H1 (cell line): ENCODE measurements around the gene RNF212. TPM values are rescaled to one million over a fixed set of nuclear protein-coding genes. Genes with fewer than 3 reads are reported as not detected.
"Not testable (repeated sequence)": the region's sequence is repeated elsewhere in the genome, so short reads cannot be mapped to it uniquely, and the experiment has no call there.

Source experiments
- CTCF ChIA-PET: fragments of 300-600 bp; sonication (Branson Sonifier 250); formaldehyde crosslinking; loops from one replicate; lab custom pipeline; 2021; ENCODE audit not compliant: partially characterized antibody; lab: Charles Lee
- POLR2A ChIA-PET: fragments of 300-600 bp; sonication (Branson Sonifier 250); formaldehyde crosslinking; loops from one replicate; lab custom pipeline; 2021; ENCODE audit warnings: inconsistent platforms; ENCODE audit not compliant: partially characterized antibody; lab: Charles Lee
- DNase-seq, 2 experiments: peaks; one replicate each; pipeline versions ENCODE4 v3.0.0 to v3.0.0-alpha.2; 2010 to 2022; ENCODE audit warnings: low spot score in 2 of 2, low read depth in 1 of 2, mixed read lengths in 1 of 2
- FAIRE-seq: peaks from 2 replicates; lab custom pipeline; 2011; peaks lifted over from hg19 to GRCh38; lab: Jason Lieb, UNC
- H2AFZ ChIP-seq: 2 replicates; pipeline ENCODE4 v1.8.1; 2012; ENCODE audit warnings: low read length, inconsistent platforms
- H2AK5ac ChIP-seq: 2 replicates; pipeline ENCODE4 v1.6.1; 2013; ENCODE audit warnings: low read depth, low read length
- H2BK120ac ChIP-seq: replicated peaks from 2 replicates; pipeline ENCODE3; 2013; ENCODE audit warnings: low read depth, low read length, inconsistent platforms
- H2BK12ac ChIP-seq: 2 replicates; pipeline ENCODE4 v1.6.1; 2013; ENCODE audit warnings: low read depth, low read length
- H2BK15ac ChIP-seq: 2 replicates; pipeline ENCODE4 v1.6.1; 2013; ENCODE audit warnings: low read length
- H2BK20ac ChIP-seq: 2 replicates; pipeline ENCODE4 v1.6.1; 2013; ENCODE audit warnings: low read length
- H2BK5ac ChIP-seq: 2 replicates; pipeline ENCODE4 v1.6.1; 2013; ENCODE audit warnings: low read depth, low read length
- H3K14ac ChIP-seq: 2 replicates; pipeline ENCODE4 v1.6.1; 2013; ENCODE audit warnings: inconsistent platforms; ENCODE audit not compliant: insufficient read length
- H3K18ac ChIP-seq: 2 replicates; pipeline ENCODE4 v1.6.1; 2013; ENCODE audit warnings: low read length; ENCODE audit errors: extremely low read depth
- H3K23ac ChIP-seq: 2 replicates; pipeline ENCODE4 v1.6.1; 2013; ENCODE audit warnings: inconsistent platforms; ENCODE audit not compliant: insufficient read length
- H3K23me2 ChIP-seq: 2 replicates; pipeline ENCODE4 v1.6.1; 2013; ENCODE audit warnings: low read depth, low read length
- H3K27ac ChIP-seq: 2 replicates; pipeline ENCODE4 v1.6.1; 2011; ENCODE audit warnings: low read depth, low read length, inconsistent platforms
- H3K27me3 ChIP-seq, 4 experiments: replicated peaks in 1 of 4; 1 replicate in 1 of 4; 2 replicates in 3 of 4; pipeline versions ENCODE4 v1.6.1 to v1.8.1; 2011 to 2013; ENCODE audit warnings: low read length in 3 of 4, mild to moderate bottlenecking in 3 of 4, inconsistent platforms in 2 of 4, mixed read lengths in 2 of 4, moderate library complexity in 1 of 4; ENCODE audit not compliant: control insufficient read depth in 3 of 4, insufficient read depth in 3 of 4; ENCODE audit errors: extremely low read depth in 1 of 4
- H3K36me3 ChIP-seq, 4 experiments: 2 replicates each; pipeline versions ENCODE4 v1.6.1 to v1.8.1; 2011 to 2013; ENCODE audit warnings: mild to moderate bottlenecking in 4 of 4, low read length in 3 of 4, moderate library complexity in 2 of 4, control low read depth in 1 of 4, inconsistent platforms in 1 of 4; ENCODE audit not compliant: insufficient read depth in 4 of 4, control insufficient read depth in 2 of 4
- H3K4ac ChIP-seq: replicated peaks from 2 replicates; pipeline ENCODE3; 2013; ENCODE audit warnings: low read length, low read depth, mixed read lengths, inconsistent platforms; ENCODE audit not compliant: insufficient read length
- H3K4me1 ChIP-seq, 4 experiments: replicated peaks in 1 of 4; 1 replicate in 1 of 4; 2 replicates in 3 of 4; pipeline versions ENCODE4 v1.6.1 to v1.8.1; 2011 to 2013; ENCODE audit warnings: low read length in 3 of 4, inconsistent platforms in 2 of 4, mixed read lengths in 1 of 4; ENCODE audit not compliant: insufficient read depth in 4 of 4, control insufficient read depth in 3 of 4
- H3K4me2 ChIP-seq, 2 experiments: 2 replicates each; pipeline versions ENCODE4 v1.6.1 to v1.8.1; 2011 to 2013; ENCODE audit warnings: low read depth in 2 of 2, low read length in 2 of 2, control low read depth in 1 of 2, inconsistent platforms in 1 of 2, mild to moderate bottlenecking in 1 of 2; ENCODE audit not compliant: insufficient read depth in 1 of 2
- H3K4me3 ChIP-seq, 4 experiments: fragments of 200-600, 300-600 bp in 1 of 4; sonication (generic), shearing (Covaris generic), sonication (Bioruptor Twin) in 1 of 4; 2 replicates each; pipeline versions ENCODE4 v1.5.1 to v1.8.1; 2011 to 2016; ENCODE audit warnings: low read length in 4 of 4, low read depth in 3 of 4, control low read depth in 2 of 4, inconsistent platforms in 2 of 4, mild to moderate bottlenecking in 2 of 4, mixed read lengths in 1 of 4, moderate library complexity in 1 of 4; ENCODE audit not compliant: insufficient read depth in 2 of 4; ENCODE audit errors: extremely low read depth in 1 of 4
- H3K56ac ChIP-seq: replicated peaks from 2 replicates; pipeline ENCODE3; 2013; ENCODE audit warnings: low read depth, mild to moderate bottlenecking, mixed read lengths, low read length, inconsistent platforms; ENCODE audit not compliant: insufficient read length
- H3K79me1 ChIP-seq: 2 replicates; pipeline ENCODE4 v1.6.1; 2013; ENCODE audit warnings: low read depth, low read length, control low read depth
- H3K79me2 ChIP-seq, 2 experiments: 2 replicates each; pipeline versions ENCODE4 v1.6.1 to v1.8.1; 2012 to 2013; ENCODE audit warnings: low read length in 2 of 2, mild to moderate bottlenecking in 2 of 2, inconsistent platforms in 1 of 2; ENCODE audit not compliant: insufficient read depth in 2 of 2, control insufficient read depth in 1 of 2
- H3K9ac ChIP-seq, 4 experiments: replicated peaks in 1 of 4; 1 replicate in 1 of 4; 2 replicates in 3 of 4; pipeline versions ENCODE4 v1.6.1 to v1.8.1; 2011 to 2013; ENCODE audit warnings: low read depth in 3 of 4, low read length in 3 of 4, control low read depth in 2 of 4, mild to moderate bottlenecking in 2 of 4, moderate library complexity in 2 of 4, inconsistent platforms in 1 of 4; ENCODE audit errors: extremely low read depth in 1 of 4
- H3K9me3 ChIP-seq, 2 experiments: 2 replicates each; pipeline versions ENCODE4 v1.6.1 to v1.8.1; 2012 to 2013; ENCODE audit warnings: mild to moderate bottlenecking in 2 of 2, moderate library complexity in 2 of 2, control low read depth in 1 of 2, inconsistent platforms in 1 of 2, low read depth in 1 of 2, low read length in 1 of 2, mixed read lengths in 1 of 2; ENCODE audit not compliant: insufficient read depth in 2 of 2
- H4K20me1 ChIP-seq, 2 experiments: replicated peaks in 1 of 2; 2 replicates each; pipeline versions ENCODE3 to v1.8.1; 2011 to 2013; ENCODE audit warnings: inconsistent platforms in 2 of 2, low read length in 2 of 2, mild to moderate bottlenecking in 1 of 2; ENCODE audit not compliant: insufficient read depth in 2 of 2, control insufficient read depth in 1 of 2
- H4K5ac ChIP-seq: 2 replicates; pipeline ENCODE4 v1.6.1; 2013; ENCODE audit warnings: low read length, low read depth, mixed read lengths, inconsistent platforms; ENCODE audit not compliant: insufficient read length
- H4K8ac ChIP-seq: 2 replicates; pipeline ENCODE4 v1.8.0; 2013; ENCODE audit warnings: mild to moderate bottlenecking, moderate library complexity, low read length, inconsistent platforms; ENCODE audit not compliant: insufficient read depth; ENCODE audit errors: extremely low read depth
- H4K91ac ChIP-seq: replicated peaks from 2 replicates; pipeline ENCODE3; 2013; ENCODE audit warnings: low read length, mixed read lengths, inconsistent platforms; ENCODE audit not compliant: insufficient read length
- WGBS, 2 experiments: shearing (Covaris generic) in 1 of 2; methylation state at CpG; one replicate each; pipeline versions ENCODE4 v1.1.6 to v1.1.7; 2013 to 2015; ENCODE audit warnings: low lambda C conversion rate in 2 of 2, mixed read lengths in 2 of 2, inconsistent platforms in 1 of 2, low coverage in 1 of 2, missing lambda C conversion rate in 1 of 2; ENCODE audit not compliant: insufficient replicate concordance in 2 of 2, insufficient coverage in 1 of 2, insufficient read length in 1 of 2; ENCODE audit errors: extremely low coverage in 1 of 2, missing lambda C conversion rate in 1 of 2; 5-methylcytosine and 5-hydroxymethylcytosine counted together
- polyA plus RNA-seq, 7 experiments: library from polyadenylated mRNA; depleted of rRNA in 3 of 7; stranded (reverse) in 5 of 7; unstranded in 2 of 7; fragments of >200 nt in 5 of 7; fragments of 200-250 nt in 2 of 7; gene quantifications; 1 replicate in 5 of 7; 2 replicates in 1 of 7; 4 replicates in 1 of 7; pipeline versions ENCODE4 v1.2.1 to v1.2.3, GENCODE V29; 2011 to 2013; ENCODE audit warnings: missing spikeins in 2 of 7, mixed read lengths in 2 of 7
- total RNA-seq: library from RNA; stranded (reverse); fragmentation: NEBNext Ultra II Directional; extraction: Animal tissue kit (Norgen Biotek cat#: 25700); gene quantifications from 2 replicates; pipeline ENCODE4 v1.2.1, GENCODE V29; 2021

RNF212 gene
- total and polyA plus RNA-seq, 2 of the 8 experiments (the other 6 are each of a cell fraction or from before 2014, with no cell fraction given), result 3.4 to 5.4 TPM

- not testable (repeated sequence) for DNase-seq, H4K20me1 ChIP-seq, H2BK15ac ChIP-seq, H3K9me3 ChIP-seq, H2AK5ac ChIP-seq, H3K79me1 ChIP-seq, H3K4ac ChIP-seq, H3K4me1 ChIP-seq, H3K36me3 ChIP-seq, H3K9ac ChIP-seq, H3K79me2 ChIP-seq, H3K18ac ChIP-seq, H2BK120ac ChIP-seq, H3K23ac ChIP-seq, H3K14ac ChIP-seq, FAIRE-seq, H3K23me2 ChIP-seq, H4K5ac ChIP-seq, H2BK5ac ChIP-seq, H4K8ac ChIP-seq, H3K56ac ChIP-seq, H2BK12ac ChIP-seq, H4K91ac ChIP-seq, H3K27ac ChIP-seq, H2BK20ac ChIP-seq
- CTCF ChIA-PET, result interaction anchor here (1.2 to 1.4 kb wide), 3 partner anchors 10 to 47 kb away, joined by 3 to 7 read pairs (median 3); no protein-coding TSS in a partner anchor
- peak overlapping the region; percentile 2 to 22; a peak in 2 of 4 replicates for H3K4me2 ChIP-seq
- 0 out of 2 replicates have a peak overlapping the region, but pooled peaks have one; percentile 82 for H2AFZ ChIP-seq
- peak overlapping the region in 1 of 4 experiments; percentile 5; a peak in 1 of 8 replicates for H3K4me3 ChIP-seq
- peaks cover 0 to 20% (median 16%) of the 10 kb centered on the region in 4 experiments; a peak in 6 of 7 replicates for H3K27me3 ChIP-seq
- POLR2A ChIA-PET, result interaction anchor here (1.5 kb wide), 1 partner anchor 11 kb away, joined by 5 read pairs; no protein-coding TSS in a partner anchor
- 70% methylated on average over 11 of the region's 13 CpGs; no CpG with 5 or more reads in 1 of the 2 experiments for WGBS, 2 experiments
These were observed 58.1 kb downstream of the RNF212 start for GRCh38 chr4:1055243-1055701.

- no CpG with 5 or more reads among the region's 11 CpGs for WGBS, 2 experiments
- H4K91ac ChIP-seq, H3K27ac ChIP-seq, H3K9me3 ChIP-seq, DNase-seq, H3K14ac ChIP-seq, FAIRE-seq, H2BK5ac ChIP-seq, H2BK12ac ChIP-seq, H3K4me2 ChIP-seq, H3K23ac ChIP-seq, CTCF ChIA-PET, H2AFZ ChIP-seq, H3K56ac ChIP-seq, H3K4me3 ChIP-seq, H4K20me1 ChIP-seq, H3K4me1 ChIP-seq, H3K79me1 ChIP-seq, POLR2A ChIA-PET, H3K36me3 ChIP-seq, H4K8ac ChIP-seq, H2AK5ac ChIP-seq, H3K18ac ChIP-seq, H3K79me2 ChIP-seq, H2BK15ac ChIP-seq, H2BK20ac ChIP-seq, H3K9ac ChIP-seq, H2BK120ac ChIP-seq, H3K4ac ChIP-seq, H3K23me2 ChIP-seq, H4K5ac ChIP-seq: not testable (repeated sequence)
- H3K27me3 ChIP-seq, result peaks cover 0 to 21% (median 17%) of the 10 kb centered on the region in 4 experiments; a peak in 6 of 7 replicates
These were observed 58.6 kb downstream of the RNF212 start for GRCh38 chr4:1054696-1055242.
